ENCODE data around the gene MGAT3.
"Not testable (repeated sequence)": the region's sequence is repeated elsewhere in the genome, so short reads cannot be mapped to it uniquely, and the experiment has no call there.

The MGAT3 gene

GRCh38 chr22:39501644-39502108 lies 44.9 kb downstream of the MGAT3 start:
- Histone ChIP-seq H3K9me3 (ENCODE audit: control insufficient read depth, low read depth, low read length) (no peaks in the 10 kb centered on the region), H3K36me3 (ENCODE audit: control insufficient read depth, low read depth, low read length) (peaks cover 31% of the 10 kb centered on the region), H3K27ac (ENCODE audit: low read length) (no peak overlapping the region), H3K4me3 (ENCODE audit: low read length) (peak overlapping the region; percentile 82), H3K27me3 (ENCODE audit: control insufficient read depth, insufficient read depth, low read length) (peaks cover 83% of the 10 kb centered on the region), H3K9ac (ENCODE audit: low read length) (peak overlapping the region; percentile 69), H3K4me1 (ENCODE audit: control insufficient read depth, low read depth, low read length) (no peaks in the 10 kb centered on the region)

- Histone ChIP-seq H3K9me3 (ENCODE audit: control insufficient read depth, low read depth, low read length) (no peaks in the 10 kb centered on the region), H3K4me3 (ENCODE audit: low read length) (peak within 1 kb of the TSS; percentile 82), H3K27ac (ENCODE audit: low read length) (no peak within 1 kb of the TSS), H3K27me3 (ENCODE audit: control insufficient read depth, insufficient read depth, low read length) (peaks cover 86% of the 10 kb centered on the region), H3K36me3 (ENCODE audit: control insufficient read depth, low read depth, low read length) (peaks cover 34% of the 10 kb centered on the region), H3K9ac (ENCODE audit: low read length) (peak within 1 kb of the TSS; percentile 69), H3K4me1 (ENCODE audit: control insufficient read depth, low read depth, low read length) (no peaks in the 10 kb centered on the region)
These were observed 45.4 kb downstream of the MGAT3 start, which contains the start of gene MIEF1 for GRCh38 chr22:39502109-39502788. Gene MIEF1 (plus strand): TSS chr22:39502290. CDS start chr22:39511295, 9,005 bp downstream.

DNA sequence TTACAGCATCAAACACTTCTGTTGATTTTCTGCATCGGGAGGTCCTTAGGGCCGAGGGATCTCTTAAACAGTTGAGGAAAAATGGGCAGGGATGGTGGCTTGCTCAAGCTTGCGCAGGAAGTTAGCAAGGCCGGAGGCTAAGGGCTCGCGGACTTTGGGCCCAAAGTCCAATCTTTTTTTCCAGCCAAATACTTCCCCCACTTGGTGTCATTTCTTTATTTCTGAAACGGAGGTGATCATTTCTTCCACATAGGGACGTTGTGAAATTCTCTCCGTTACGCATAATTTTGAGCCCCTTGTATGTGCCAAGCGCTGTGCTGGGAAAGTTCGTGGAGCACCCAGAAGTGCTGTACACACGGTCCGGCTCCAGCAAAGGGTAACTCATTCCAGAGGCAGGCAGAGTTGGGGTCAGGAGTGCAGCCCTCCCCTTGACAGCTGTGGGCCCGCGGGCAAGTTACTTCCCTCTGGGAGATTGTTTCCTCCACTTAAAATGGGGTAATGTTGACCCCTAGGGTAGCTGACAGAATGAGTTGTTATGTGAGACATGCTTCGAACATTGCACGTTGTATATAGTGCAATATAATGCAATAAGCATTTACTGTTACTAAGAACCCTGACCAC lies 46.1 kb downstream of the MGAT3 start:
- Histone ChIP-seq H3K36me3 (ENCODE audit: control insufficient read depth, low read depth, low read length) (peaks cover 34% of the 10 kb centered on the region), H3K27me3 (ENCODE audit: control insufficient read depth, insufficient read depth, low read length) (peaks cover 86% of the 10 kb centered on the region), H3K4me1 (ENCODE audit: control insufficient read depth, low read depth, low read length) (no peaks in the 10 kb centered on the region), H3K9me3 (ENCODE audit: control insufficient read depth, low read depth, low read length) (no peaks in the 10 kb centered on the region), H3K27ac (ENCODE audit: low read length) (no peak overlapping the region), H3K4me3 (ENCODE audit: low read length) (peak overlapping the region; percentile 82), H3K9ac (ENCODE audit: low read length) (peak overlapping the region; percentile 69)

GRCh38 chr22:39503630-39504029 lies 46.8 kb downstream of the MGAT3 start:
- no peaks in the 10 kb centered on the region for H3K9me3 ChIP-seq (ENCODE audit: control insufficient read depth, low read depth, low read length)
- H3K27me3 ChIP-seq (ENCODE audit: control insufficient read depth, insufficient read depth, low read length), result peaks cover 87% of the 10 kb centered on the region
- H3K36me3 ChIP-seq (ENCODE audit: control insufficient read depth, low read depth, low read length), result peaks cover 39% of the 10 kb centered on the region
- H3K4me1 ChIP-seq (ENCODE audit: control insufficient read depth, low read depth, low read length), result no peaks in the 10 kb centered on the region
- H3K27ac ChIP-seq (ENCODE audit: low read length), result no peak overlapping the region
- no peak overlapping the region for H3K9ac ChIP-seq (ENCODE audit: low read length)
- peak overlapping the region; percentile 82 for H3K4me3 ChIP-seq (ENCODE audit: low read length)

- H3K36me3 ChIP-seq (ENCODE audit: control insufficient read depth, low read depth, low read length), result peaks cover 39% of the 10 kb centered on the region
- H3K27me3 ChIP-seq (ENCODE audit: control insufficient read depth, insufficient read depth, low read length), result peaks cover 87% of the 10 kb centered on the region
- H3K4me3 ChIP-seq (ENCODE audit: low read length), result no peak overlapping the region
- no peak overlapping the region for H3K9ac ChIP-seq (ENCODE audit: low read length)
- no peak overlapping the region for H3K27ac ChIP-seq (ENCODE audit: low read length)
- no peaks in the 10 kb centered on the region for H3K4me1 ChIP-seq (ENCODE audit: control insufficient read depth, low read depth, low read length)
- no peaks in the 10 kb centered on the region for H3K9me3 ChIP-seq (ENCODE audit: control insufficient read depth, low read depth, low read length)
These were observed 47.3 kb downstream of the MGAT3 start for GRCh38 chr22:39504071-39504470.

DNA sequence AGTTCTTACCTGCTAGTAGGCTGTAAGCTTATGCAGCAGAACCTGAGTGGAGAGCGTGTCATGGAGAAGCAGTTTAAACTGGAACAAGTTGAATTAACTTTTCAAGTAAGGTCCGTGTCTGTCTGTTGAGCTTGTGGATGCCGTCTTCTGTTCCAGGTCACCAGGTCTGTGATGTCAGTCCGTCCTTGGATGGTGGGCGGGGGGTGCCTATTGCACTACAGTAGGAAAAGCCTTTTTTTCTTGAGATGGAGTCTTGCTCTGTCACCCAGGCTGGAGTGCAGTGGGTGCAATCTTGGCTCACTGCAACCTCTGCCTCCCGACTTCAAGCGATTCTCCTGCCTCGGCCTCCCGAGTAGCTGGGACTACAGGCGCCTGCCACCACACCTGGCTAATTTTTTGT lies 50.2 kb downstream of the MGAT3 start:
- H3K27ac ChIP-seq (ENCODE audit: low read length); H3K4me3 ChIP-seq (ENCODE audit: low read length); H3K9ac ChIP-seq (ENCODE audit: low read length); H3K4me1 ChIP-seq (ENCODE audit: control insufficient read depth, low read depth, low read length); H3K9me3 ChIP-seq (ENCODE audit: control insufficient read depth, low read depth, low read length): not testable (repeated sequence)
- H3K36me3 ChIP-seq (ENCODE audit: control insufficient read depth, low read depth, low read length), result peaks cover 58% of the 10 kb centered on the region
- H3K27me3 ChIP-seq (ENCODE audit: control insufficient read depth, insufficient read depth, low read length), result peaks cover 91% of the 10 kb centered on the region

- H3K9ac ChIP-seq (ENCODE audit: low read length), result no peak overlapping the region
- peaks cover 65% of the 10 kb centered on the region for H3K36me3 ChIP-seq (ENCODE audit: control insufficient read depth, low read depth, low read length)
- H3K27me3 ChIP-seq (ENCODE audit: control insufficient read depth, insufficient read depth, low read length), result peaks cover 98% of the 10 kb centered on the region
These were observed 51.6 kb downstream of the MGAT3 start for GRCh38 chr22:39508393-39508792.

DNA sequence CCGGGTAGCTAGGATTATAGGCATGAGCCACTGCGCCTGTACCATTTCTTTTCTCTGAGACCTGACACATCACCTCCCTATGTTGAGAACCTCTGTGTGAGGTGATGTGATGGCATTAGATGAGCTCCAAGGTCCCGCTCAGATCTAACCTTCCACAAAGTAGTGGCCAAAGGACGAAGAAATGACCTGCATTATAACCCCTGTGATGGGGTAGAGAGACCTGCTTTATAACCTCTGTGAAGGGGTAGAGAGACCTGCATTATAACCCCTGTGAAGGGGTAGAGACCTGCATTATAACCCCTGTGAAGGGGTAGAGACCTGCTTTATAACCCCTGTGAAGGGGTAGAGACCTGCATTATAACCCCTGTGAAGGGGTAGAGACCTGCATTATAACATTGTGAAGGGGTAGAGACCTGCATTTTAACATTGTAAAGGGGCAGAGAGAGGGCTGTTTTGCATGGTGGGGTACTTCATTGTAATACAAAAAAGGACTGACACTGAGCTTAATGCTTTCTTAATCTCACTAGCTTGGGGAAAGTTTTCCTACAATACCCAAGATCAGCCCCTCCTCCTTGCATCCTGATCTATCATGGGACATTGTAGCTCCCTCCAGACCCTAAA lies 53.8 kb downstream of the MGAT3 start:
- H3K27me3 ChIP-seq (ENCODE audit: control insufficient read depth, insufficient read depth, low read length), result peaks cover 99% of the 10 kb centered on the region

More at GRCh38 chr22:39508393-39508792, 51.6 kb downstream of the MGAT3 start:
- Histone ChIP-seq H3K4me1 (ENCODE audit: control insufficient read depth, low read depth, low read length) (no peaks in the 10 kb centered on the region), H3K9me3 (ENCODE audit: control insufficient read depth, low read depth, low read length) (no peaks in the 10 kb centered on the region), H3K4me3 (ENCODE audit: low read length) (no peak overlapping the region), H3K27ac (ENCODE audit: low read length) (no peak overlapping the region)

DNA sequence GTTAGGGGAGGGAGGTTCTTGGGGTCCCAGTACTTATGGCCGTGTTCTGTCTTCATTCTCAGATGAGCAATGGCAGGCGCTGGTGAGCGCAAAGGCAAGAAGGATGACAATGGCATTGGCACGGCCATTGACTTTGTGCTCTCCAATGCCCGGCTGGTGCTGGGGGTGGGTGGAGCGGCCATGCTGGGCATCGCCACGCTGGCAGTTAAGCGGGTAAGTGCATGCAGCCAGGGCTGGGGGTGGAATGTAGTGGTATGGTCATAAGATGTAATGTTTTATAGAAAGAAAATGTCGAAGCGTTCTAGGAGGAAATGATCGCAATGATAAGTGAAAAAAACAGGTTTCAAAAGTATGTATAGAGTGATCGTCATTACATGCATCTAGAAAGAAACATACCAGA lies 54.4 kb downstream of the MGAT3 start:
- Histone ChIP-seq H3K9me3 (ENCODE audit: control insufficient read depth, low read depth, low read length) (no peaks in the 10 kb centered on the region), H3K4me1 (ENCODE audit: control insufficient read depth, low read depth, low read length) (no peaks in the 10 kb centered on the region), H3K4me3 (ENCODE audit: low read length) (no peak overlapping the region), H3K27ac (ENCODE audit: low read length) (no peak overlapping the region), H3K36me3 (ENCODE audit: control insufficient read depth, low read depth, low read length) (peaks cover 65% of the 10 kb centered on the region), H3K27me3 (ENCODE audit: control insufficient read depth, insufficient read depth, low read length) (peaks cover 99% of the 10 kb centered on the region), H3K9ac (ENCODE audit: low read length) (no peak overlapping the region)

More for the DNA sequence above, 53.8 kb downstream of the MGAT3 start:
- H3K9me3 ChIP-seq (ENCODE audit: control insufficient read depth, low read depth, low read length), result no peaks in the 10 kb centered on the region
- H3K9ac ChIP-seq (ENCODE audit: low read length), result no peak overlapping the region
- H3K4me3 ChIP-seq (ENCODE audit: low read length), result no peak overlapping the region
- H3K36me3 ChIP-seq (ENCODE audit: control insufficient read depth, low read depth, low read length), result peaks cover 65% of the 10 kb centered on the region
- no peaks in the 10 kb centered on the region for H3K4me1 ChIP-seq (ENCODE audit: control insufficient read depth, low read depth, low read length)
- no peak overlapping the region for H3K27ac ChIP-seq (ENCODE audit: low read length)

- H3K9ac ChIP-seq (ENCODE audit: low read length), result no peak overlapping the region
- H3K9me3 ChIP-seq (ENCODE audit: control insufficient read depth, low read depth, low read length), result no peaks in the 10 kb centered on the region
- no peaks in the 10 kb centered on the region for H3K4me1 ChIP-seq (ENCODE audit: control insufficient read depth, low read depth, low read length)
- peaks cover 64% of the 10 kb centered on the region for H3K36me3 ChIP-seq (ENCODE audit: control insufficient read depth, low read depth, low read length)
- no peak overlapping the region for H3K4me3 ChIP-seq (ENCODE audit: low read length)
- H3K27me3 ChIP-seq (ENCODE audit: control insufficient read depth, insufficient read depth, low read length), result peaks cover 93% of the 10 kb centered on the region
- H3K27ac ChIP-seq (ENCODE audit: low read length), result no peak overlapping the region
These were observed 55.2 kb downstream of the MGAT3 start for GRCh38 chr22:39512026-39512425.

DNA sequence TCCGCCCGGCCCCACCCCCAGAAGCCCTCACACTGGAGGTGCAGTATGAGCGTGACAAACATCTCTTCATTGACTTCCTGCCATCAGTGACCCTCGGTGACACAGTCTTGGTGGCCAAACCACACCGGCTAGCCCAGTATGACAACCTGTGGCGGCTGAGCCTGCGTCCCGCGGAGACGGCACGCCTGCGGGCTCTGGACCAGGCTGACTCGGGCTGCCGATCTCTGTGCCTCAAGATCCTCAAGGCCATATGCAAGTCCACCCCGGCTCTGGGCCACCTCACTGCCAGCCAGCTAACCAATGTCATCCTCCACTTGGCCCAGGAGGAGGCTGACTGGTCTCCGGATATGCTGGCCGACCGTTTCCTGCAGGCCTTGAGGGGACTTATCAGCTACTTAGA lies 57.0 kb downstream of the MGAT3 start:
- H3K4me3 ChIP-seq (ENCODE audit: low read length), result no peak overlapping the region
- H3K9ac ChIP-seq (ENCODE audit: low read length), result no peak overlapping the region
- peaks cover 5% of the 10 kb centered on the region for H3K4me1 ChIP-seq (ENCODE audit: control insufficient read depth, low read depth, low read length)
- H3K27me3 ChIP-seq (ENCODE audit: control insufficient read depth, insufficient read depth, low read length), result peaks cover 93% of the 10 kb centered on the region
- no peaks in the 10 kb centered on the region for H3K9me3 ChIP-seq (ENCODE audit: control insufficient read depth, low read depth, low read length)
- H3K27ac ChIP-seq (ENCODE audit: low read length), result no peak overlapping the region
- H3K36me3 ChIP-seq (ENCODE audit: control insufficient read depth, low read depth, low read length), result peaks cover 60% of the 10 kb centered on the region
